Fibroblast of skin of abdomen (primary cell): ENCODE measurements around the gene CH25H.
"Not testable (repeated sequence)": the region's sequence is repeated elsewhere in the genome, so short reads cannot be mapped to it uniquely, and the experiment has no call there.

Experiments used
- DNase-seq: peaks from one replicate; pipeline ENCODE4 v3.0.0-alpha.2; 2013

The CH25H gene

DNA sequence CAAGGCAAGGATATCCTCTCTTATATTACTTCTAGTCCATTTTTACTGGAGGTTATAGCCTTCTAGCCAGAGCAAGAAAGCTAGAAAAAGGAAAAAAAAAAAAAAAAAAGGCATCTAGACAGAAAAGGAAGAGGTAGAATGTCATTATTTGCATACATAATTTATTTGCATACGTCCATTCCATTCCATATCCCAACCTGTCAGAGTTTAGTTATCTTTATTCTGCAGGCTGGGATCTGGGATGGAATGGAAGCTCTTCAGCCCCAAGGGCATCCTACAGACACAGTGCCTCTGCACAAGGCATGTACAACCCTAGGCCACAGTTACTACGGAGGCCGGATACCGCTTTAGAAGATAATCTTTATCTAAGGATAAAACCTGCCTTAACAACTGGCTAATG, 9.6 kb downstream of the CH25H start:
- DNase-seq, result no peak

DNA sequence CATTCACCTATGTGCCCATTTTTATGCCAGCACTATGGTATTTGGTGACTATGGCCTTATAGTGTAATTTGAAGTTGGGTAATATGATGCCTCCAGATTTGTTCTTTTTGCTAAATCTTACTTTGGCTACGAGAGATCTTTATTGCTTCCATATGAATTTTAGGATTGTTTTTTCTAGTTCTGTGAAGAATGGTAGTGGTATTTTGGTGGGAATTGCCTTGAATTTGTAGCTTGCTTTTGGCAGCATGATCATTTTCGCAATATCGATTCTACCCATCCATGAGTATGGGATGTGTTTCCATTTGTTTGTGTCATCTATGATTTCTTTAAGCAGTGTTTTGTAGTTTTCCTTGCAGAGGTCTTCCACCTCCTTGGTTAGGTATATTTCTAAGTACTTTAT, 15.8 kb downstream of the CH25H start:
- not testable (repeated sequence) for DNase-seq

DNA sequence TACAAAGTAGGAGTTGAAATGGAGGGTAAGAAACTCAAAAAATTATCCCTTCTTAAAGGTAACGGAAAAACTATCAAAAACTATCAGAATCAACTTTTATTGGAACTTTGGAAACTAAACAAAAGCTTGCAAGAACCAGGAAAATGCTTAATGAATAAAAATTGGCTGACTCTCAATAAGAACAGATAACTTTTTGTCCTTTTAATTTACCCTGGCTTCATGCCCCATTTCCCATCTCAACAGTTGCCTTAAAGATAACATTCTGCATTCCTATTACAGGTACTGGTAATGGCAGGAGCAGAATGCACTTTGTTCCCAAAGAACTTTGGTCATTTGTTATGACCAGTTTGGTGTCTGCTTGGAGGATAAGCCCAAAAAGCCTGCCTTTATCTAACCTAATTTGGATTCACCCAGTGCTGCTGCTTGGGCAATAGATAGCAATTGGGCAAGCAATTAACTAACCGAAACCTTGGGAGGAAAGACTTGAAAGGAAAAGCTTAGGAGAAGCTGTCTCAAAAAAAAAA, 17.8 kb downstream of the CH25H start:
- DNase-seq, result no peak

DNA sequence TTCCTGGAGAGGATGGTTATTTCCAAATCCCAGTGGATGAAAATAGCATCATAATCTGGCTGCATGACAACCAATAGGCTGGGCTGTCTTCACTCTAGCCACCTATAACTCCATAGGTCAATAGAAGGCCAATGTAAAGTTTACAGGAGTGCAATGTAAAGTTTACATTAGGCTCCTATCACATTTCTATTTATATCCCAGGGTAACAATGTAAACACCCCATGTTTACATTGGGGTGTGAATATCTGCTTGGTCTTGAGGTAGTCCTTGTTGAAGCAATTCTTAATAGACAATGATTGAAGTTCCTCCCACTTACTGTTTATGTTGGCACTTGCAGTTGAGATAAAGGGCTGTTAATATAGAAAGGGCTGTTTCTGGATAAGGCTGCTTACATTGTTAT, 21.5 kb downstream of the CH25H start:
- no peak for DNase-seq

DNA sequence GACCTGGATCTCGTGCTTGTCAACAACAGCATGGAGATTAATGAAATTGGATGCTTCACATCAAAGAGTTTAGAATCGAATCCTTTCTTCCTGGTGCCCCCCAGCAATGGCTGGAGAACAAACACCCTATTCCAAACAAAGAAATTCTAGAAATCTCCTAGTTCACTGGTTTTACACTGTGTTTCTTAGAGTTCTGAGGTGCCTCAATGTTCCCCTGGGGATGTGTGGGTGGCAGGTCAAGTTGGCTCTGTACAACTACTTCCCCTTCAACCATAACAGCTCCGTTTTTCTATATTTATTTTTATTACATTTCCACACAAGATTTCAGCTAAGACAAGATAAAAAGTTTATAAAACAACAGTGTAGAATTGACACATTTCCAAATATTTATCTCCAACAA, 22.5 kb downstream of the CH25H start:
- no peak for DNase-seq

DNA sequence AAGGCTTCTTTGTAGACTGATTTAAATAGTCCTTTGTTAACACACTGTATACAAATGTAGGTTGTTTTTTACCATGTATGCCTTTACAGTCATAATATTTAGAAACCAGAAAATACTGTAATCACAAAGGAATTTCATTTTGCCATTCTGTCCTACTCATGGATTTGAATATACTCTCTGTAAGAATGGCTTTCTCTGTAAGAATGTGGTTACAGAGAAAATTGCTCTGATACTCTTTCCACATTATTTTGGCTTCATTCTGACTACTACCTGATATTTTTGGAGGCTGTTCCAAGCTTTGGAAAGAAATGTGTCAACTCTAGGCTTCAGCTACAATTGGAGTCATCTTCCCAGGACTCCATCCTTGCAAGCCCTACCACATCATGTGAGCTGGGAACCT, 23.5 kb downstream of the CH25H start:
- DNase-seq, result peak; percentile 59

DNA sequence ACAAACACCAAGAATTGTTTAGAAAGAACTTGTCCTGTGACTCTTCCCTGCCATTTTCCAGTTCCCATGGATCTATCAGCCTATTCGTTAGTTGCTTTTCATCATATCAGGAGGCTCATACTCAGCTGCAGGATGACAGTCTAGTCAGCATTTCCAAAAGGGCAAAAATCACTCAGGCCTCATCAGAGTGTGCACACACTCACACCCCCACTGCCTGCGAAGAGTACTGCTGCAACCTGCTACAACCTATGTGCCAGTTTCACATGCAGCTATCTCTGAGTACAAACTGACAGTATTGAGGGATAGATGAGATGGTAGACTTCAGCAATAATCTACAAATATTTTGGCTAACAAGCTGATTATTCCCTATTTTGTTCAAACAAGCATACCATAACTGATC, 24.2 kb downstream of the CH25H start:
- DNase-seq, result no peak

DNA sequence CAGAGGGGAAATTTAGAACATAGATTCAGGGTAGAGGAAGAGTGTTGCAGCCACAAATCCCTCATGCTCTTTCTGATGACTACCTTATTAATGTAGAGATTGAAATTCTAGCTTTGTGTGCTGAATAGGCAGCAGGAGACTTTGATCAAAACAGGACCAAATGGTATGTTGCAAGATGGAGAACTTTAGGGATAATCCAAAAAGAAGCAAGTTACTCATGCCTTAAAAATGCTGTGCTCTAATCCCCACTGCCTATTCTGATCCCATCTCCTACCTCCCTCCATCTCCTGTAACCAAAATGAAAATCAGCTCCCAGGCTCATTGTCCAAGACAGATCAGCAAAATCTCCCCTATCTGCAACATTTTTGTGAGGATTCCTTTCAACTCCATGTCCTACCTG, 31.3 kb downstream of the CH25H start:
- DNase-seq, result peak; percentile 52

DNA sequence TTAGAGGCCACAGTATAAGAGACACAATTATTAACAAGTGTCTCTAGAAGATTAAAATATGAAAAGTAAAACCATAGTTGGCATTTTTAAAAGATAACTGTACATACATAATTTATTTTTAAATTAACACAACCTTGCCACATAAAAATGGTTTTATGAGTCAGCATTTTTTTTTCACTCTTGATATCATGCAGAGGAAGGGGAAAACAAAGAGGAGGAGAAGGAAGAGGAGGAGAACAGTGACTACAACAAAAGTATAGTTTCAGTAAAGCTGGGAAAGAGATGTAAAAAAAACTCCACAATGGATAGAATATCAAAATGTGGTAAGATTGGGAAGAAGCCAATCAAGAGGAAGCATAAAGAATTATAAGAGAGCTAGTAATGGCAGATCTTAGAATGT, 34.0 kb downstream of the CH25H start:
- no peak for DNase-seq

DNA sequence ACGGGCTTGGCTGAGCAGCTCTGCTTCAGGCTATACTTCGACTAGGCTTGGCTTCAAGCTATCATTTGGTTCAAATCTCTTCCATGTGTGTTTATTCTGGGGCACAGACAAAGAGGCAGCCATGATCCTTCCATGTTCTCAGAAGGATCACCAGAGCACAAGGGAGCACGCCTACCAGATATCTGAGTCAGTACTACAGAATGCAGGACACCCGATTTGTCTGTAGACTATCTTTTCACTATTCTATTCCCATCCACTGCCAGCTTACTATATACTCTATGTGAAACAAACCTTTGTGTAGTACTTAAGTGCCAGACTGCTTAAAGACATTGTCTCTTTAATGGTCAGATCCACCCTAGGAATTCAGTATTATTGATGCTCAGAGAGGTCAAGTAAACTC, 35.1 kb downstream of the CH25H start:
- DNase-seq, result peak; percentile 54

DNA sequence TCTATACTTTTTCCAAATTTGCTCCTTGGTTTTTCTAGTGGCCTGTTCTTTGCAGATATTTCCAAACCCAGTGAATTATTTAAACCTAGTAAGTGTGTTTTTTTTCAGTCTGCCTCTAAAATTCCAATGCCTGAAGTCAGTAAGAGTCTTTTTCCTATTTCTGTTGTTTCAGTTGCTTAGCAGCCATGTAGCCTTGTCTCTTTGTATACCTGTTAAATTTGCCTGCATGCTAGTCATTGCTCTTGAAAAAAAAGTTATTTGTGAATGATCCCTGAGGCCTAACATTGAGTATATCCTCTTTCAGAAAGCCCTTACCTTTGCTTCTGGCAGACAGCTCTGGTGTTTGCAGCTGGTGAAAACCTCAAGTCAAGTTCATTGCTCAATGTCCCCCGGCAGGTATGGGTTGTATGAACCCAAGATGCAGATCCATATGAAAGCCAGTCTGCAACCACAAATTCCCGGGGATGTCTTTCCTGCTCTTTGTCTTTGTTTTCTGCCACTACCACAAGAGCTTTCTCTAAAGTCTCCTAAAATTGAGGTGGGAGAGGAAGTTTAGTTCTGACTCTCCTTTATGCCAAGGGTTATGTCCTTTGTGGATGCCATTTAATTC, 35.7 kb downstream of the CH25H start:
- DNase-seq, result peak; percentile 44

DNA sequence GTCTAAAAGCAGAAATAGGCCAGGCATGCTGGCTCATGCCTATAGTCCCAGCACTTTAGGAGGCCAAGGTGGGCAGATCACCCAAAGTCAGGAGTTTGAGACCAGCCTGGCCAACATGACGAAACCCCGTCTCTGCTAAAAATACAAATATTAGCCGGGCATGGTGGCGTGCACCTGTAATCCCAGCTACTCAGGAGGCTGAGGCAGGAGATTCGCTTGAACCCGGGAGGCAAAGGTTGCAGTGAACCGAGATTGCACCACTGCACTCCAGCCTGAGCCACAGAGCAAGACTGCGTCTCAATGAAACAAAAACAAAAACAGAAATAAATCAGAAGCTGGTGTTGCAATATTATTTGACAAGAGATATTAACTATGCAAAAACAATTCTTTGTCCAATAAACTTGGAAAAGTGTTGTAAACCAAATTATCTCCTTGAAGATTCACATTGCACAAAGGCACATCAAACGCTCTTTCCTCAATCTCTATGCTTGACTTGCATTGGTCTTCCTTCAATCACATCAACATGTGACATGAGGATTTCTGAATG, 38.7 kb downstream of the CH25H start:
- not testable (repeated sequence) for DNase-seq

DNA sequence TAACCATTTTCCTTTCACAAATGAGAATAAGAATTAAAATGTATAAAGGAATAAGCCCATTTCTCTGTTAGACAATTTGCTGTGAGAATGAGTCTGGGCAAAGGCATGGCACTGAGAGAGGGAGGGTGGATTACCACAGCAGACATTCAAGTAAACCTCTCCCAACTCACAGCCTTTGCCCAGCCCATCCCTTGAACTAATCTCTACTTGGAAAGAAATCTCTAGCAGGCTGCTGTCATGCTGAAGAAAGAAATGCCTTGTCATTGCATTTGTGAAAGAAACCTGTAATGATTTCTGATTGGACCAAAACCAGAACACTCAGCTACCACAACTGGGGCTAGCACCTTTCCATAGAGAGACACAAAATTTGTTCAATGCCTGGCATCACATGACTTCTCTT, 39.2 kb downstream of the CH25H start:
- no peak for DNase-seq

DNA sequence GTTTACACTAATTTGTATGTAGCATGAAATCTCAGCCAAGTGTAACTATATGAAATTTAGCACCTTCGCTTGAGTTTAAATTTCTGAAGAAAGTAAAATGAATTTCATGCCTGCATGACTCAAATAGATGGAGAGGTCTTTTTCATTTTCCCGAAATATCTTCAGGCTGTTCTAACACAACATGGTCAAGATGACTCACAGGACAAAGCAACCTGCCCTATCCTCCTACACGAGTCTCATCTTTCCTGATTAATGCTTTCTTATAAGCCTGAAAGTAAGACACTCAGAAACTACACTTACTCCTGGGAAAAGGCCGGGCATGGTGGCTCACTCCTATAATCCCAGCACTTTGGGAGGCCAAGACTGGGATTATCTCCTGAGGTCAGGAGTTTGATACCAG, 41.2 kb downstream of the CH25H start:
- DNase-seq, result peak; percentile 57

DNA sequence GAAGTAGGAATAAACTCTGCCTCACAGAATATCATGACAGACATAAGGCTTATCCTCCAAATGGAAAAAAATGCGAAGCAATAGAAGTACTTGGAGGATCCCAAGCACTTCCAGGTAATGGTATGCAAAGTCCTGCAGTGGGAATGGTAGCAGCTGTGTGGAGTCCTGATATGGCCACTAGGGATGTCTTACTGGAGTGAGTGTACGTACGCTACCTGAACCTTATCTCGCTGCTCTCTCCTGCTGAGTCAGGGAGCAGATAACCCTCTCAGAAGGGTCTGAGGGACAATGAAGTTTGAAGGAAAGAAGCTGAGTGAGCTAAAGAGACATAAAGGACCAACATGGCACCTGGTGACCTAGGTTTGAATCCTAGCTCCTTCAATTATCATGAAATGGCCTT, 42.2 kb downstream of the CH25H start:
- DNase-seq, result no peak

DNA sequence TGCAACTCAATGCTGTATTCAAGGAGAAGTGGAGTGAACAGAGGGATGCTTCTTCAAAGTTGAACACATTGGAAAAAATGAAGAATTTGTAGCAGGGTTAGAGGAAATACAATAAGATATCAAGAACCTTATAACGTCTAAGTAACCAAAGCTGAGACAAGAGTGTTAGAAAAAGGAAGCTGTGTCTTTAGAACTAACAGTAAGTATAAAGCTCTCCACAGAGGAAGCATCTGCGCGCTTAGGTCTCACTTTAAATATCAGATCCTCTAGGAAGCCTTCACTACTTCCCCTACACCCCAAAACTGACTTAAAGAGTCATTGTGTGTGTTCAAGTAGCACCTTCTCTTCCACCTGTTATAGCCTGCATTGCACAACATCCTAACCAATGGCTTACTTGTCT, 43.0 kb downstream of the CH25H start:
- DNase-seq, result no peak

DNA sequence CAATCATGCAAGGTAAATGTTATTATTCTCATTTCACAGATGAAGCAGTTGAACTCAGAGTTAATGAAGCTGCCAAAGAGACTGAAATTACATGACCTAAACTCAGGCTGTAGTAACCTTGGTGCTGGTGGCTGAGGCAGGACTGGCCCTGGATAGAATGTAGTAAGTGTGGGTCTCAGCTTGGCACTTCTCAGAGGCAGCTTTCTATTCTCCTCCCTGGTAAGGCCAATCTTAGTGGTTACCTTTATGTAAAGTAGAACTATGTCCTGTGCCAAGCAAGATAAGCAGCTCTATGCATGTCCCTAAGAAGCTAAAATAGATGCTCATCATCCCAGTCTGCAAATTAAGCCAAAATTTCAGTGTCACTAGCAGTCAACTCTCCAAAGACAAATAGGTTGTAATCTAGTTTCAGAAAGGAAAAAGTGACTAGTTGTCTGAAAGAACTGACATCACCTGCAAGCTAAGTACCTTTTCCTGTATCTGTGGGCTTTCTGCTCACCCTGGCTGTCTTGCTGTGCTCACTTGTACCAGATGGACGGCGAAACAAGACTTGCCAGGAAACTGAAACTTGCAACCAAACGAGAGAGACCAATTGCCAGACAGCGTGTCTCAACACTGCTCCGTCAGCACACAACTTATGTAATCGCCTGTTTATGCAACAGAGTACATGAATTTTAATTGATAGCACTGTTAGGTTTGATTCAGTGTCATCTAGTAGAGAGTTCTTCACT, 43.7 kb downstream of the CH25H start:
- peak; percentile 59 for DNase-seq

DNA sequence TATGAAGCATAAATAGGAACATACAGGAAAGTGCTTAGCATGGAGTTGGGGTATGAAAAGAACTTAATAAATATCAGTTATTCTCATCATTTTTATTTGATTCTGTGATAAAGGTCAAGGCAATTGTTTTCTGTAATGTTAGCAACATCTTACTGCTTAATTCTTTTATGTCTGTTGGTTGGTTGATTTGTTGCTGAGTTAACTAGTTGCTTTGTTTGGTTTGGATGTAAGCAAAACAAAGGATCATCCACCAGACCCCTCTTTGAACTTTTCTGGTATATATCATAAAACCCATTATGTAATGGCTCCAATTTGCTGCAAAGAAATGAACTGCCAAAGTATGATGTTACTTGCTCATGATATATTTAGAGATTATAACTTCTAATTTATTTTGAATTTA, 44.5 kb downstream of the CH25H start:
- no peak for DNase-seq

DNA sequence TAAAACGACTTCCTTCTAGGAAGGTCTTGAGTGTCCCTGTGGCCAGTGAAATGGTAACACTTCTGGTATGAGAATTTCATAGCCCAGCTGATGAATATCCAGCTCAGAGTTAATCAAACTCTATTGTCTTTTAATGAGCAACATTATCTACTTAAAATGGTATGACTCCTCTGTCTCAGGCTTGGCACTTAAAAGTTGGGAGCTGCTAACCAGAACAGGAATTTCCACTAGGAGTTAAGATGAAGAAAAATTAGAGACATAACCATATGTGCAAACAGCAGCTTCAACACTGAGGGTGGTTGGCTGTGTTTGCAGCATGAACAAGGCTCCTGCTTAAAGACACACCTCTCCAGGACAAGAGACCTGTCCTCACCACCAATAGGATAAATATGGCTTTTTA, 46.8 kb downstream of the CH25H start:
- DNase-seq, result peak; percentile 37

DNA sequence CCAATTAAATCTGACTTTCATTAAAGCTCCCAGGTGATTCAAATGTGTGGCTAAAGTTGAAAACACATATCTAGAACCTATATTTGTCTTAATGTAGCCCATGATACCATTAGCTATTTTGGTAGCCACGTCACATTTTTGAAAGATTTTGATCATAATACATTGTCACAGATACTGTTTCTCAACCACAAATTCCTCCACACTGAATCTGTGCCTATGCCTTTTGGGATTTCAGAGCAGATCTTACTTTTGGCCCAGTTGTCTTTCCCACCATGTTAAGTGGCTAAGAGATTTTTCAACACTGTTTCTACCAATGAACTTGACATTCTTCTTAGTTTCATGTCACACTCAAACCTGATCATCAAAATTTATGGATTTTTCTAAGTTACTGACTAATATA, 47.4 kb downstream of the CH25H start:
- peak; percentile 47 for DNase-seq

DNA sequence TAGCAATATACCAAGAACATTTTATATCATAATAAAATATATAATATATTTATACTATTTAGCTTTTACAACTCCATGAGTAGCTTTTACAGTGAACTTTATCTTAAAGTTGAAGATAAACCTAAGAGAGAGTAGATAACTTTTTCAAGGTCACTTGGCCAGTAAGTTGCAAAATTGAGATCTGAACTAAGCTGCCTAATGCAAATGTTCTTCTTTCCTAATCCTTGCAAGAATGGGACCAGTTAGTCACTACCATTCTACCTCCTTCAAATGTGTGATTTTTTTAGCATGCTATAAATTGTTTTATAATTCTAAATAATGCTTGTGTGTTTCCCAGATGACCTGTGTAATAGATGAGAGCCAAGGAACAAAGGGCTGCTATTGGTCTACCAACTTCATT, 47.8 kb downstream of the CH25H start:
- no peak for DNase-seq

DNA sequence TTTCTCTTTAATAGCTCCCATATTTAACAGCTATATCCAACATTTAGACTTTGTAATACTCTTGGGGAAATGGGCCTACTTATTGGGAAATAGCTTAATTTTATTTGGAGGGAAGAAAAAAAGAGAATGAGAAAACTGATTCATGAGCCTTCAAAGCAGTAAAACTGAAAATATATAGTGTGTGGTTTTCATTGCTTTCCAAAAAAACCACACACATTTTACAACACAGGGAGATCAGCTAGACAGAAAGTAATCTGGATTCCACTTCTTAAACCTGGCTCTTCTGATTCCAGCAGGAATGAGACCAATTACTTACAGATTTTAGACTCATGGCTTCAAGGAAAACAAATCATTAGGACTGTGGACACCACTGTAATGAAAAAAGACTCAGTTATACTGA, 48.7 kb downstream of the CH25H start:
- peak; percentile 98 for DNase-seq

DNA sequence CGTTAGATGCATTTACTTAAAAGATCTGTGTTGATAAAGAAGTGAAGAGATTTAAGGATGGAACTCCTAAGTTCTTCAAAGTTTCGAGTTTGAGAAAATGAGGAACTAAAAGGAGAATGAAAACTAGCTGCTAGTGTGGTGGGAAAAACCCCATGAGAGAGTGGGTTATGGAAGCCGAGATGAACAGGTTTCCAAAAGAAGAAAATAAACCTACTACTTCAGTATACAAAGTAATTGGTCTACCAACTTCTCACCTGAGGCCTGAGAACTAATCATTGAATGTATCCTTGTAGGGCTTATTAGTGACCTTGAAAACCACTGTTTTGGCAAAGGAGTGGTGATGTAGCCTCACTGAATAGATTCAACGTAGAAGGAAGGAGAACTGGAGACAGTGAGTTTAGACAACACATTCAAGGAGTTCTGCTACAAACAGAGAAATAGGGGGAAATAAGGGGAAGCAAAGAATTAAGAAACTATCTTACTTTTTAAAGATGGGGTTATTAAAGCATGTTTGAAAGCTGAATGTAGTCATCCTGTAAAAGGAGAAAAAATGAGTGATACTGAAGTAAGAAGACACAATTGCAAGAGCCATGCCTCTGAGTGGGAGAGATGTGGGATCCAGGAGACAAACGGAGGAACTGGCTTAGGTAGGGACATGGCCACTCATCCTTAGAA, 50.8 kb downstream of the CH25H start:
- no peak for DNase-seq
